ENCODE measurements around the gene ADAMTS16.
A peak's percentile ranks its signal among the peaks of the same experiment; 100 is the strongest.

The ADAMTS16 gene

DNA sequence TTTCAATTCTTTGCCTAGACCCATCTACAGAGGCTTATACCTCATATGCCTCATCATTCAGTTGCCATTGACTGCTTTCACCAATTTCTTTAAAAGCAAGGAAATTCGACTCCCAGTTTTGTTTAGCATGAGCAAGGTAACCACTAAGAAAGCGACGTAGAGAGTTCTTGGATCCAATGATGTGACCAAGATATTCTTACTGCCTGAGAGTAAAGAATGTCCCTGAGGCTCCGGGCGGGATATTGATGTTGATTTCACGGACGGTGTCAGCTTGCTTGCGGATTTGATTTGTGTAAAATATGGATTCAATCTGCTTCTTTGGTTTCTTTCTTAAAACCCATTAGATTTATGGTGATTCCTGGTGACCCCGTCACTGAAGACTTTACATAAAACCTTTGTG lies 147.3 kb downstream of the ADAMTS16 start:
- no peak for DNase-seq (ENCODE audit: low read depth)

- DNase-seq (ENCODE audit: low read depth): peak; percentile 49
Observed at GRCh38 chr5:5288201-5288600, 148.1 kb downstream of the ADAMTS16 start.

- no peak for DNase-seq (ENCODE audit: low read depth)
Observed at GRCh38 chr5:5289537-5289936, 149.4 kb downstream of the ADAMTS16 start.

- DNase-seq (ENCODE audit: low read depth): no peak
Observed at GRCh38 chr5:5290674-5291334, 150.7 kb downstream of the ADAMTS16 start.

- peak; percentile 39 for DNase-seq (ENCODE audit: low read depth)
Observed at GRCh38 chr5:5291357-5291756, 151.2 kb downstream of the ADAMTS16 start.

- DNase-seq (ENCODE audit: low read depth): no peak
Observed at GRCh38 chr5:5293029-5293428, 152.9 kb downstream of the ADAMTS16 start.

DNA sequence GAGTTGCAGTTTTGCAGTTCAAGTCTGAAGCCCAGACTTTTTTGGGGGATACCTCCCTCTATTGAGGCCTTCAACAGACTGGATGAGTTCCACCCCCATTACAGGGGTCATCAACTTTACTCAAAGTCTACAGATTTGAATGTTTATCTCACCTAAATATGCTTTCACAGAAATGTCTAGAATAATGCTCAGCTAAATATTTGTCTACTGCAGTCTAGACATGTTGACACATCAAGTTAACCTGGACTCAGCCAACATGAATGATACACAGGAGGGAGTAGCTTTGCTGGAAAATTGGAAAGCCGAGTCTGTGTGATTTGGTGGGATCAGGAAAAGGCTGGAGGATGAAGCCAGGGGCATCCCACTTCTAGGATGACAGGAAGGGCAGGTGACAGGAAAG lies 154.3 kb downstream of the ADAMTS16 start:
- no peak for DNase-seq (ENCODE audit: low read depth)

DNA sequence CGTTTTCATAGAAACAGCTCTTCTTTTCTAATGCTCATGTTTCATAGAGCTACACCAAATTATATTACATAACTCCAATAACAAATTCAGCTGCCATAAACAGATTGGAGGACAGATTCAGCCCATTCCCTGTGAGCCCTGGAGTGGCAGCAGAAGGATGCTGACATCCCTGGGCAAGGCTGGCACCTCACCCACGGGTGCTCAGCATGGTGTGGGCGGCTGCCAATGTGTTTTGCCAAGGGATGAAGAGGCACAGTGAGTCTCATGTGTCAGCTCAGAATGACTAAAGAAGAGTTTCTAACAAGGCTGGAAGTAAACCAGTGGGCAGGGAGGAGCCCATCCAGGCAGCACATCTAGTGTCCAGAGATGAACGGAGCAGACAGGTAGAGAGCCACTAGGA lies 155.2 kb downstream of the ADAMTS16 start:
- DNase-seq (ENCODE audit: low read depth): no peak

- DNase-seq (ENCODE audit: low read depth): no peak
Observed at GRCh38 chr5:5296051-5296450, 155.9 kb downstream of the ADAMTS16 start.

DNA sequence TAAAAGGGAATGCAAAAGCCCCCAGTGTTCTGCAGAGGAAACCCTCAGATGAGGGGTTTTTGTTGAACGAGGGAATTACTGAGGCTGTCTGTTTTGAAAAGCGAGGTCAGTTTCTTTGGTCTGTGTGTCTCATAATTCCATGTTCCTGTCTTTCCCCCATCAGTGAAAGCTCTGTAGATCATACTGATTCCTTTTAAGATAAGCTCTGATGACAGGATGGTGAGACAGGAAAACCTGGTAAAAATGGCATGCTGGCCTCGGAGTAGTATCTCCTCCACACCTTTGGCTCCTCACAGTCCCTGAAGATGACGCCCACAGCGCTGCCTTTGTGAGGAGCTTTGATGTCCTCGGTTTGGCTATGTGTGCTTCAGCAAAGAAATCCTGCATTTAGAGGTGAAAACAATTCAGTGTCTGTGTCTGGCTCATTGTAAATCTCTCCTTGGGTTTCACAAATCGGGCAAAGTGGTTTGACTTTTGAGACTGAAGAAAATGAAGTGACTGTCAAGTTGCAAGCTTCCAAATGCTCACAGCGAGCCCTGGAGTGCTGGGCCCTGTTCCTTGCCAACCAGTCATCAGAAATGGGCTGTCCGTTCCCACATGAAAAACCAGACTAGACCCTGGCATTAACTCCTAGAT lies 157.4 kb downstream of the ADAMTS16 start:
- no peak for DNase-seq (ENCODE audit: low read depth)

GRCh38 chr5:5298068-5298633 lies 158.0 kb downstream of the ADAMTS16 start:
- DNase-seq (ENCODE audit: low read depth): no peak

DNA sequence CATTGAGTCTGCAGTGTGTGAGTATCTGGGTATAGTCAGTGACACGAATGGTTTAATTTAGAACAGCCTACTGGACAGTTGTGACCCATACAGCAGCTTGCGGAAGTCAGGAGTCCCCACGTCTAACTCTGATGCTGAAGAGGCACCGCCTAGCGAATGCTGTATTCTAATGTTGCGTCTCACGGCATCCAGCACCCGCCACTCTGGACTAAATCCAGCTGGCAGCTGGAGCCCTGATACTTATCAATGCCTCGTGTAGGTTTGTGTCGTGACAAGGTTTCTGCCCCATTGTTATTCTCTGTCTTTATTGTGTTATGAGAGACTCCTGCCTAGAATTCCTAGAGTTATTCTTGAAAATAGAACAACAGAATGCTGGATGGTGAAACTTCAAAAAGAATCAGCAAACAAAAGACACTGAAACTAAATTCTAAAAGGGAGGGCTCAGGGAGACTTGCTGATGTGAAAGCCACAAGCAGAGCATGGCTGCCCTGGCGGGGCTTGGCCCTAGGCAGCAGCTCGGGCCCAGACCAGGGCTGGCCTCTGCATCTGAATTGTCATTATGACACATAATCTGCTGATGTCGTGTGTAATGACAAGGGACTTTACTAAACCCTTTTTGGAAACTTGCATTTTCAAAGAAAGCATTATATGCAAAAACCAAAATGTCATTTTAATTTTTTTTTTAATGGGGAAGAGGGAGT lies 158.9 kb downstream of the ADAMTS16 start:
- DNase-seq (ENCODE audit: low read depth): no peak

GRCh38 chr5:5301176-5301575 lies 161.0 kb downstream of the ADAMTS16 start:
- no peak for DNase-seq (ENCODE audit: low read depth)

DNA sequence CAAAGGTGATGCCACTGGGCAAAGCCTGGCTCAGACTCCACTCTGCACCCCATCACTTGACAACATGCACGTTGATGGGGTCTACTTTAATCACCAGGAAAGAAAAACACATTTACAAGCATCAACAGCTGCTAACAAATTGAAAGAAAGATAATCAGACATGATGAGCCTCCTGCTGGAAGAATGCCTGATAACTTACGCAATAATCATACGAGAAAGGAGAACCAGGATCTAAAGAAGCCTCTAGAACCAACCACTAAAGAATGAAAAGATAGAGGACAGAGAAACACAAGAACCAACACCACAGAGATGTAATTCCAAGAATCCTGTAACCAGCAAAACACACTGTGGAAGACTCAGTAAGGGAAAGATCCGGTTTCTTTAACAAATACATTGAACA lies 162.1 kb downstream of the ADAMTS16 start:
- no peak for DNase-seq (ENCODE audit: low read depth)

GRCh38 chr5:5303242-5303641 lies 163.1 kb downstream of the ADAMTS16 start:
- DNase-seq (ENCODE audit: low read depth): no peak

DNA sequence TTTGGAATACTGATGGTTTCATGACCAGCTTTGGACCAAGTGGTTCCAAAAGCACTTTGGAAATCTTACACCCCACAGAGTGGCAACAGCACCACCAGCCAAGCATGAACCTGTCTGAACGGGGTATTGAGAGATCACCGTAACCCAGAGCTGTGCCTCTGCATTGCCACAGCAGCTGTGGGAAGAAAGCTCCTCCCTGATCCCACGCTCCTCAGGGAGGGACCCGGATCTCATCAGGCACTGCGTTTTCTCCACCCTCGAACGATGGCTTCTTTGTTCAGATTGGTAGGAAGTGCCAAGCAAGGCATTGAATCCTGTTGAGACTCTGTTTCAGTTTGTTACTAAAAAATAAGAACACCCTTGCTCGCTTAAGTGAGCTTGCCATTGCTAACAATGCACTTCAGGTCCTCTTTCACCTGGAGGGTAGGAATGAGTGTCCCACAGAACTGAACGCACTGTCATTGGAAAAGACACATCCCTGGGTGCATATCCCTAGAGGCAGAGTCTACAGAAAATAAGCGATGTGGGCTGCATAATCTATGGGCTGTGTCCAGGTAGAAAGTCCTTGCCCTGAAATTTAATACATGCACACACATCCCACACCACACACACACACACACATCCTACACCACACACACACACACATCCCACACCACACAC lies 164.4 kb downstream of the ADAMTS16 start:
- peak; percentile 12 for DNase-seq (ENCODE audit: low read depth)

GRCh38 chr5:5306696-5307095 lies 166.6 kb downstream of the ADAMTS16 start:
- peak; percentile 89 for DNase-seq (ENCODE audit: low read depth)

DNA sequence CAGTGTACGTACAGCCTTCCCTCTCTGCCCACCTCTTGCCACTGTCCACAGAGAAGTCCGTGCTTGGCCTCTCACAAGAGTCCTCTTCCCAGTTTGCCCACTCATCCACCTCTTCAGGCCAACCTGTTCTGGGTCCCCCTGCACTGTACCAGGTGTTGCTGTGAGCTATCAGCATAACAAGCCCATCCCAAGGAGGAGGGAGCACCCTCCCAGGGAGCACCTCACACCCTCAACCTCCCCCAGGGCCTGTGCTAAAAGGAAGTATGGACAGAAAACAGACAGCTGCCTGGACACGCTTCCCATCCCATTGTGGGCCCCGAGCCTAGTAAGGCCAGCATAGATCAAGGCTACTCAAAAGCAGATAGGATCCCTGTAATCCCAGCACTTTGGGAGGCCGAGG lies 168.2 kb downstream of the ADAMTS16 start:
- DNase-seq (ENCODE audit: low read depth): no peak

GRCh38 chr5:5309645-5310044 lies 169.5 kb downstream of the ADAMTS16 start:
- no peak for DNase-seq (ENCODE audit: low read depth)

DNA sequence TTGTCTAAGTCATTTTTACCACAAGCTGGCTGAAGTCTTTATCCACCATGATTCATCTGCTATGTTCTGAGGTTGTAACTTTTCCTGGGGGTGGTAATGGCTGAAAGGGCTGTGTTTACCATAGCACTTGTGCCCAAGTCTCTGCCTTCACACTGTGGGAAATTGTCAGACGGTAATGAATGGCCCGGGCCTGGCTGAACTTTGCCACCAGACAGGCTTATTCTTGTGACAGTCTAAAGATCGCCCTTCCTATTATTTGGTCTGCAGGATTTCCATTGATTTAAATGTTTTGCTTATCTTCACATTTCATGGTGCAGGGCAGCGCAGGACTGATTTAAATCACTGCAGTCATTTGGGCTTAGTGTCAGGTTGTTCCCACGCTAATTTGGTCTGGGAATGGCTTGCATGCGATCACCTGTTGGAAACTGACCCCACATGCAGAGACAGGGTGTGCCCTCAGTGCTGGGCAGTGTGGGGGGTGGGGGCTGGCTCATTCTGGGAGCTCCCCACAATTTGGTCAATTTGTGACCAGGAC lies 173.0 kb downstream of the ADAMTS16 start:
- peak; percentile 52 for DNase-seq (ENCODE audit: low read depth)

GRCh38 chr5:5314166-5314565 lies 174.0 kb downstream of the ADAMTS16 start:
- no peak for DNase-seq (ENCODE audit: low read depth)

DNA sequence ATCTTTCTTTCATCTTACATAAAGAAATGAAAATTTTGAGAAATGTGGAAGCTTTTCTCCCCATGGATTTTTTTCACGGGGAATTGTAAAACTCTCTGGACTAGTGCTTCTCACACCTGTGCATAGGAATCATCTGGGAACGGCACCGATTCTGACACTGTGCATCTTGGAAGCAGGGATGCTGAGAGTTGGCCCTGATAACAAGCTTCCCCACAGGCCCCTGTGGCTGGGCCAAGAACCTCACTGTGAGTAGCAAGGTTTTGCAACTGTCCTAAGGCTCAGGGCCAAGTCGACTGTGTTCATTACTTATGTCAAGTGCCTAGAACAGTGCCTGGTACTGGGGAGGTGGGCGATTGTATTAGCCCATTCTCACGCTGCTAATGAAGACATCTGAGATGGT lies 174.5 kb downstream of the ADAMTS16 start:
- no peak for DNase-seq (ENCODE audit: low read depth)
